Anterior cingulate cortex (tissue), 58 donors: Measurements from ENCODE around the gene MYOG.

Experiments used
- DNase-seq, 58 donors: peaks; one replicate each; lab custom pipeline; 2025; lab: John Stamatoyannopoulos, UW

The MYOG gene

DNA sequence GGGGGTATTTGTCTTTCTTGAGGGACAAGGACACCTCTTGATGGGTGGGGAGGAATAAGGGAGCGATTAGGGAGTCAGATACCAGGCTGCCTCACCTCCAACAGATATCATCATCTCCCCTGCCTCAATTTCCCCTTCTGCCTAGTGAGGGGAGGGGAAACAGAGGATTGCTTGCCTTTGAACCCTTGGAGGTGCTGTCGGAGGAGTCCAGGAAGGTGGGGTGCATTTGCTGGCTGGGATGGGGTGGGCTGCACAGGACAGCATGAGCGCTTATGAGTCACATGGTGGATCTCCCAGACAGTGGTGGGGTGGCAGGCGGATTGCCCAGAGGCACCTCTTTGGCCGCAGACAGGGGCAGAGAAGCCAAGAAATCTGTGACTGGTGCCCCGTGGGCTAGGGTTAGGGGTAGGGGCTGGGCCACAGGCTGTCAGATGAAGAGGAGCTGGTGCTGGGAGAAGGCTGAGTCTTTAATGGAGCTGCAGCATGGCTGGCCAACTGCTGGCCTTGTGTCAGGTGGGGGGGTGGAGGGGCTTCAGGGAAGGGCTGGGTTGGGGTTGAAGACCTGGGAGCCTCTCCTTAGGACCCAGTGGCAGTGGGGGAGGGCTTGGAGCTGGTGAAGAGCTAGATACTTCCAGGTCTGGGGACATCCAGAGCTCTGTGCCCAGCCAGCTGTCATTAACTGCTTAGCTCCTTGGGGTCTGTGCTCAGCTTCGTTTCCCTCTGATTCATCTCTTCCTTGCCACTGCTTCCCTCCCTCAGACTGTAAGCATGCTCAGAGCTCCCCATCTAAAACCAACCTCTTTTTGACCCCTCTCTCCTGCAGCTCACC is 34.7 kb upstream of the MYOG start:
- no peak for DNase-seq

DNA sequence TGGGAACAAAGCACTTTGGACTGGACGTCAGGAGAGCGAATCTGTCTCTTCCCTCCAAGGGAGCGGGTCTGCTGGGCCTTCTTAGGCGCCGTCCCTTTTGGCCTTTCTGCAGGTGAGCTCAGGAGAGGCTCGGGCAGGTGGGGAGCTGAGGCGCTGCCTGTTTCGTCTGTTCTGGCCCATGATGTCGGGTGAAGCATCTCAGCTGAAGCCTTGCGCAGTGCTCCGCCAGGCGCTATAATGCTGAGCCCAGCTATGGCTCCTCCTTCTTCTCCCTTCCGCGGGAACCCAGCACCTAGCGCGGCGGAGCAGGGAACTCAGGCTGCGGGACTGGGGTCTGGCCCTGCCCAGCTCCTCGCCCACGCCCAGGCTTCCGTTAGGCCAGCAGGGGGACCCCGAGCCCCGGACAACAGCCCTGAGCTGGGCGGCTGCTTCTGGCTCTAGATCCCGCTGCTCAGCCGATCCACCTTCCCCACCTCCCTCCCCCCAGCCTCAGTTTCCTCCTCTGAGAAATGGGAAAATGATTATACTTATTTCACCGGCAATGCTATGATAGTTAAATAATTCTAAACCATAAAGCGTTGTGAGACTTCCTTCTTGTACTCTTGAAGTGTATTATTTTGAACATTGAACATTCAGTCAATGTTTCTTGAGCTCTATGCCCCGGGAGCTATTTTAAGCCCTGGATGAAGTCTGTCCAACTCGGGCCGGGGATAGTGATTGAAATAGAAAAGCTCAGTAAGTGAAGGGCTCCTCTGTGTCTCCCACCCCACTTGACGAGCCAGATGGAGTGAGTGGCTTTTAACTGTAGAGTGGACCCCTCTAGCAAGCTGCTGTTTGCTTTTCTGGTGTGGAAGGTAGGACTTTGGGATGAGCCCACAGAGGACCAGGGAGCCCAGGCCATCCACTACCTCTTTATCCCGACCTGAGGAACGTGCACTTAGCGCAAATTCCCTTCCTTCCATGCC is 32.1 kb upstream of the MYOG start:
- peak in 47 of 58 donors; percentile 14 to 80 (median 57) for DNase-seq

DNA sequence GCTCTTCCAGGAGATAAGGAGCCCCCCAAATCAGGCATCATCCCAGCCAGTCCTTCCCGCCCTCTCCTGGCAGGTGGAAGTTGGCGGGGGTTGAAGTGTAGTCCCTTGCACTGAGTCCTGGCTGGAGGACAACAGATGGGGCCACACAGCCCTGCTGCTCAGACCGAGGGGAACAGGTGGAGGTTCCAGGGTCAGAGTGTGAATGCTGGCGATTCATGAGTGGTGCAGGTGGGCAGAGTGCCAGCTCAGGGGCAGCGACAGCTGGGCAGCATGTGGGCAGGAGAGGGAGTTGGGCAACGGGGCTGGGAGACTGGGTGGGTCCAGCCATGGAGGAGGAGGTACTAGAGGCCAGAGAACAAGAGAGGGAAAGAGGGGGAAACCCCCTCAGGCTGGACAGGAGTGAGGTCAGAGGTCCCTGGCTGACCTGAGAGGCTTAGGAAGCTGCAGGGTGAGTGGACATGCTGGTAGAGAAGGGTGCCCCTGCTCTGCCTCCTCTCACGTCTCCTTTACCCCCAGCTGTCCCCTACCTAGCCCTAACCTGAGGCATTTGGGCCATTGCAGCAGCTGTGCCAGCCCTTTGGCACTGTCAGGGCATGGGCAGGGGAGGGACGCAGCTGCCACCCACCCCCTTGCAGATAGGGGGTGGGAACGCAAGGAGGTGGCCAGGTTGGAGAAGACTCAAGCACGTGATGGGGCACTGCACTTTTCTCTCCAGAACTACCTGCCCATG is 30.4 kb upstream of the MYOG start:
- DNase-seq, result no peak

DNA sequence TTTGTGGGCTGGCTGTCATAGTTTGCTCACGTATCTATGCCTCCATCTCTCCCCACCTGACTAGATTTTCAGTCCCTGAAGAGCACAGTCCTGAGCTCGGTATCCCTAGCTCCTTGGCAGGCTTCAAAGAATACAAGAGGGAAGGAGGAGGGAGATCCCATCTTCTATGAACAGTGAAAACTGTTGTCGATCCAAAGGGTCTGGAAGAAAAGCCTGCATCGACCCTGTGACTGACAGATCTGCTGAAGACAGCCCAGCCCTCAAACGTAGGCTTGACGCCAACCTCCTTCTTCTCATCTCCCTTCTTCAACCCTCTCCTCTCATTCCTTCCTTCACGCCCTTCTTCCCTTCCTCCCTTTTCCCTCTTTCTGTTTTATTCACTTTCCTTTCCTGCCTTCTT is 28.4 kb upstream of the MYOG start:
- no peak for DNase-seq

DNA sequence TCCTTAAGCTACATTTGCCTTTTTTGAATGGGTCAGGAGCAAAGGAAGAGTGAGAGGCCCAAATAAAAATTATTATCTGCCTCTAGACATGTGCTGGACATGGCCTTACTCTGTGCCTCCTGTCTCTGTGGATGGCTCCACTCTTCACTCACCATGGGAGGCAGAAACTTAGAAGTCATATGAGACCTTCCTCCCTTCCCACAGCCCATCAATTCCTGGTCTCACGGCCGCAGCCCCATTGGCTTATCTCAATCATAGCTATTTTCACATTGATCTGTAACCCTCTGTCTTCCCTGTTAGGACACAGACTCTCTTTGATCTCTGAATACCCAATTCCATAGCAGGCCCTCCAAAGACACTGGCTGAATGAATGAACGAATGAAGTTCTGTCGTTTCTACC is 27.5 kb upstream of the MYOG start:
- no peak for DNase-seq

DNA sequence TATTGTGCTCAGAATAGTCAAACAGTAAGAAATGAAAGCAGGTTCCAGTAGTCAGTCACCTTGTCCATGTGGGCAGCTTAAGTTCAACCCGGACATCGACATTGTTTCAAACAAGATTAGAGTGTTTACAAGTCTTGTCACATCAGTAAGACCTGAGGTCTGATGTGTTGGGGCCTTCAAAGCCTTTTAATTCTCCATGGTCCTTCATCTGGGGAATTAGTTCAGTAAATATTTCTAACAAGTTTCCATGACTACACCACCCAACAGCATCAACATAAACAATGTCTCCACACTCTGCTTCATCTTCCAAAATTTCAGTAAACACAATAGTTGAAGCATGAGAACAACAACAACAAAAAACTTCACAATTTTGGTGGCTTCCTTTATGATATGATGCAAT is 26.7 kb upstream of the MYOG start:
- DNase-seq, result no peak

DNA sequence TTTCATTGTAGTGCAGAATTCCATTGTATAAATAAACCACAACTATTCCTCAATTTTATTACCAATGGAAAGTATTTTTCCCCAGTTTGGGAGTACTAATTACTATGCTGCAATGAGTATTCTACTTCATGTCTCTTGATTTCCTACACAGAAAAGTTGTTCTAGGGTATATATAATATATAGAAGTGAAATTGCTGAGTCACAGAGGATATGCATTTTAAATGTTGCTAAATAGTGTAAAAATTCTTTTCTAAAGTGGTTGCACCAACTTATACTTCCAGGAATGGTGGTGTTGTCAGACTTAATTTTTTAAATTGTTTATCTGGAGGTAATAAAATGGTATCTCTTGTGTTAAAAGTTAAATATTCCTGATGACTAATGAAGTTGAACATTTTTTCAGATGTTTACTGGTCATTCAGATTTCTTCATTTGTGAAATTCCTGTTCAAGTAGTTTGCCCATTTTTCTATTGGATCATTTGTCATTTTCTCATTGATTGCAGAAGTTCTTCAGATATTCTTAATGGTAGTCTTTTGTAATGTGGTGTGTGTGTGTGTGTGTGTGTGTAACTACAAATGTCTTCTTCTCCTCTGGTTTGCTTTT is 19.1 kb upstream of the MYOG start:
- DNase-seq, result no peak

DNA sequence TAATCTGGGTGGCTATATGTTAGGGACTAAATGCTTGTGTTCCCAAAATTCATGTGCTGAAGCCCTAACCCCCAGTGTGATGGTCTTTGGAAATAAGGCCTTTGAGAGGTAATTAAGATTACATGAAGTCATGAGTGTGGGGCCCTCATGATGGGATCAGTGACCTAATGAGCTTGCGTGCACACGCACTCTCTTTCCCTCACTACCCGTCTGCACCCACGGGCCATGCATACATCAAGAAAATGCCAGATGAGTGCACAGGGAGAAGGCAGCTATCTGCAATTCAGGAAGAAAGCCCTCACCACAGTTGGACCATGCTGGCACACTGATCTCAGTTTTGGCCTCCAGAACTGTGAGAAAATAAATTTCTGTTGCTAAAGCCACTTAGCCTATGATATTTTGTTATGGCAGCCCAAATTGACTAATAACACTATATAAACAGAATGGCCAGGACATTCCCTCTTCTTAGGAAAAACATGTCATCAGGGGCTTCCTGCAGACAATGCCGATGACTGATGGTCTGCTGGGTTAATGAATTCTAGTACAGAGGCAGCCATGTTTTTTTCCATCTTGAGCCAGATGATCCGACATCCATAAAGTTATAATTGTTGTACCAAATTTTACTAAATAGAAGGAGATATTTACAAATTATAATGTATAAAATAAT is 18.1 kb upstream of the MYOG start:
- DNase-seq, result no peak

DNA sequence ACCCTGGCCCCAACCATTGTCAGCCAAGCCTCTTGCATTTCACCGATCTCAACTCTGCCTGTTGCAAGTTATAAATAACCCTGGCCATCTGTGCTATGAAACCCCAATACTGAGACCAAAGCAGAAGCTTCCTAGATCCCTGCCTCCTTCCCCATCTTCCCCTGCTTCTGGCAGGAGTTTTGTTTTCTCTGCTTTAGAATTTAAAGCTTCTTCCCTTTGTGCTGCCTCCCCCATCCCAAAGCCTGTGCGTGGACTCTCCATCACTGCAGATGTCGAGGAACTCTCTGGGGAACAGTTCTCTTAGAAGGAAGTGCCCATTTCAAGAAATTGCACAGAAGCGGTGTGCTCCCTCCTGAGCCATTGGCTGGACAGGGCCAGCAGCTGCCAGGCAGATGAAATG is 17.4 kb upstream of the MYOG start:
- peak in 11 of 58 donors; percentile 13 to 67 (median 31) for DNase-seq

DNA sequence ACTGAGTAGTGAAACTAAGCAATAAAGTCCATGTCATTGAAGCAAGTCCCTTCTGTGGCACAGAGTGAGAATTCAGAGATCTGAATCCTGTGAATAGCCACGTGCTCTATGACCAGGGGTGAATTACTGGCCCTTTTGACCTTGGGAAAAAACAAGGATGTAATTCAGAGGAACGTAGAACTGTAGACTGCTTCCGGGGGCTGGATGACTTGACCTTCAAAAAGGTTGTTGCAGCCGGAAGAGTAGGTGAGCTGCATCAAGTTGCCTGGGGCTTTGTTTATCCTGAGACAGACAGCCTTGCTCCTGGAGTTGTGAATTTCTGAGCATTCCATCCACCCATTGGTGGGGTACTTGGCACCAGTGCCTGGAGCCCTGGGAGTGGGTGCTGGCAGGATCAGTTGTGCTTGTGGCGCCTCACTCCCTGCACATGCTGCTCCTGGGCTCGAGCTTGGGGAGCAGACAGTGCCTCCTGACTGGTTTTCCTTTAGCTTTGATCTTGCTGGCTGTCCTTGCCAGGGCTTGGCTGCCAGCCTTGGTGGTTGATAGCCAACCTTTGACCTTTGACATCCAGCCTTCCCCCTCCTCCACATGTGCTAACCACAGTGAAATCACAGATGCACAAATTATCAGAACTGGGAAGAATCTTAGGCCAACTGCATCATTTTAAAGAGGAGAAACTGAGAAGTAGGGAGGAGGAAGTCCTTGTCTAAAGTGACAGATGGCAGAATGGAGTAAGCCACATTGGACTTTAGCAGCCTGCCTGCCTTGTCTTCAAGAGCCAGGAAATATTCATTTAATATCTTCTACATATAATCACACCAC is 16.2 kb upstream of the MYOG start:
- DNase-seq, result peak in 8 of 58 donors; percentile 13 to 42 (median 22)

DNA sequence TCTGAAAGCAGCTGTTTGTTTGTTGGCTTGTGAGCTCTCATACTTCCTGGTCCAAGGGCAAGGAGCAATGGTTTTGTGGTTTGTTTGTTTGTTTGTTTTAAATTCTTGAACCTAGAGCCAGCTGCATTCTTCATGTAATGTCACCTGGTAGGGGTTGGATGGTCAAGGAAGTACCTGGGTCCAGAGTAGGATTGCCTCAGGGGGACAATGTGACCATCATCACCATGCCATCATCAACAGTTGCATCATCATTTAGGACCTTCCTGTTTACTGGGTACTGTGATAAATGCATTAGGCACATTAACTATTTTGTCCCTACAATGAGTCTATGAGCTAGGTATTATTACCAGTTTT is 14.7 kb upstream of the MYOG start:
- DNase-seq, result no peak

DNA sequence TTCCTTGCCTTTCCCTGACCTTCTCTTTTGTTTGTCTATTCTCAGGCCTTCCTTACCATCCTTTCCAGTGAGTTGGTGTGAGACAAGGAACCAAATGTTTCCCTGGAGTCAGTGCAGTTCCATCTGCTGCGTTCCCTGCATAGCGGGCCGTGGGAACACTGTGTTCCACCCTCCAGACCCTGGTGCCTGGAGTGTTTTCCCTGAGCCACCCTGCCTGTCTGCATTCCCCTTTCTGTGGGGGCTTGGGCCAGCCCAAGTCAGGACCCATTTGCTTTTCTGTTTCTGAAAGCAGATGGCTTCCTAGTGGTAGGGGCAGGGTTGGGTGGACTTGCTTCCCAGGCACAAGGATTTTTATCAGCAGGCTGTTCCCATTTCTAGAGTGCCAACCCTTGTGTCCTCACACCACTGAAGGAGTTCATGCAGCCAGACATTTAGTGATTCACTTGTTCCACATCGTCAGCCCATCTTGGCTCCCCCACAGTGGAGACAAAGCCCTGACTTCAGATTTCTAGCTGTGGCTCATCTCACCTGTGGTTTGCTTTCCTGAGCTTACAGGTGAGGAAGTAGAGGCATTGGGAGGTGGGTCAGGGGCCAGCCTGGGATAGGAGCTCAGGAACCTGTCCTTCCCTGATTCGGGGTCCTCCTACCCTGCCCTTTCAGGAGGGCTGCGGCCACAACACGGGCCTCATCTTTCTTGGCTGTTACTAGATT is 14.1 kb upstream of the MYOG start:
- no peak for DNase-seq

DNA sequence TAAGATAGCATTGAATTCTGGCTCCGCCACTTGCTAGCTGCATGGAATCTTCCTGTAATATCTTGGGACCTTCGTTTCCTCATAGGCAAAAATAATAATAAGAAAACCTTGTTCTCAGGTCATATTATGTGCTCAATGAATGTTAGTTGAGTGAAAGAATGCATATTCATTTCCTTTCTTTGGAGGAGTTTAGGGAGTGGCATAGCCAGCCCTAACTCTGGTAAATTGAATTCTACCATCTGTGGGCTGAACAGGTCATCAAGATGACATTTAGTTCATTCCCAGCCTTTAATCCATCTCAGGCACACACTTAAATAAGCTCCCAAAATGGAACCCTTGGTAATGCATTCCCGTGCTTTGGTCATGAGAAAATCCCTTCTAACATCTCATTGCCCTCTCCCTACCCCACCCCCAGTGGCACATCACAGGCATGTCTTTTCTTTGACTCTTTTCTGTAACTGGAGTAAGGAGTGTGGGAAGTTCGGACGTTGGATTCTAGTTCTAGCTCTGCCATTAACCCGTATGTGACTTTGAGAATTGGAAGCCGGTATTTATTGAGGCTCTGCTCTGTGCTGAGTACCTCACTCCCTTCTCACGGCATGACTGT is 13.2 kb upstream of the MYOG start:
- no peak for DNase-seq

DNA sequence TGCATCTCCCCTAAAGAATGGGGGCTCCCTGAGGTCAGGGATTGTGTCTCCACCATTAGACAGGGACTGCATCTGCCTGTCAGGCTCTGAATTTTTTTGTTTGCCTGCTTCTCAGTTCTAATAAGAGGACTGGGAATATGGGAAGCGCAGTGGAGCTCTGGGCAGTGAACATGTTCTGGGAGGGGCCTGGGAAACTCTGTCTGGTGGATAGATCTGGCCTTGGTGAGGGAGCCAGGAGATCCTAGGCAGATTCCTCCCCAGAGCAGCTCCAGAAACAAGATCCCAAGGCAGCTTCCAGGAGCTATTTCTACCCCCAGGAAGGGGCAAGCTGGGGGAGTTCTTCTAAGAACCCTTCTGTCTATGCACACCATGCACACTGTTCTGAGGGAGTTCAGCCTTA is 12.6 kb upstream of the MYOG start:
- DNase-seq, result no peak

DNA sequence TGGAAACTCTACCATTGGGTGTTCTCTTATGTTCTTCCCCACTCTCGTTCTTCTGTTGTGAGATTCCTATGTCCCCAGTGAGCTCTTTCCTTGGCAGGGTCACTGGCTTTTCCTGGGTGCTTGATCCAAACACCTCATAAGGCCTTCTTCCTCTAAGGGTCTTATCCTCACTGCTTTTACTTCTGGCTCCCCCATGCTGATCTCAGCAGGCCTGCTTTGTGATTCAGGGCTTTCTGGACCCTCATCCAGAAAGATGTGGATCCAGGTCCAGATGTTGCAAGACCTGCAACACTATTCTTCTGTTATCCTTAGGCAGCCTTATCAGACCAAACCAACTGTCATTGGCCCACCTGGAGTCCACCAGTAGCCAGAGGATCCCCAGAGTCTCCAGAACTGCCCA is 11.2 kb upstream of the MYOG start:
- DNase-seq, result no peak

DNA sequence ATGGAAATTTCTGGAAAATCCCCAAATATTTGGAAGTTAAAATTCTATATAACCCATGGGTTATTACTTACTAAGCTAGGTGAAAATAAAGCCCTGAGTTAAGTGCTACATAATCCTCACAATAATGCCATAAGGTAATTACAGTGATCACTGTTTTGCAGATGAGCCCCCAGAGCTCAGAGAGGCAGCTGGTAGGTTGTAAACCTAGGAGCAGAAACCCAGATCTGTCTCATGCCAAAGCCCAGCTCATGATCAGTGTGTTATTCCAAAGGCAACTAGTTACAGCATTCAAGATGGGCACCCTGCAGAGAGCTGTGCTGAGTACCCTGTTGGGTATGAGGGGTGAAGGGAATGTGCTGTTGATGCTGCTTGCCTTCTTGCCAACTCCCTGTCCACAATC is 10.8 kb upstream of the MYOG start:
- no peak for DNase-seq

DNA sequence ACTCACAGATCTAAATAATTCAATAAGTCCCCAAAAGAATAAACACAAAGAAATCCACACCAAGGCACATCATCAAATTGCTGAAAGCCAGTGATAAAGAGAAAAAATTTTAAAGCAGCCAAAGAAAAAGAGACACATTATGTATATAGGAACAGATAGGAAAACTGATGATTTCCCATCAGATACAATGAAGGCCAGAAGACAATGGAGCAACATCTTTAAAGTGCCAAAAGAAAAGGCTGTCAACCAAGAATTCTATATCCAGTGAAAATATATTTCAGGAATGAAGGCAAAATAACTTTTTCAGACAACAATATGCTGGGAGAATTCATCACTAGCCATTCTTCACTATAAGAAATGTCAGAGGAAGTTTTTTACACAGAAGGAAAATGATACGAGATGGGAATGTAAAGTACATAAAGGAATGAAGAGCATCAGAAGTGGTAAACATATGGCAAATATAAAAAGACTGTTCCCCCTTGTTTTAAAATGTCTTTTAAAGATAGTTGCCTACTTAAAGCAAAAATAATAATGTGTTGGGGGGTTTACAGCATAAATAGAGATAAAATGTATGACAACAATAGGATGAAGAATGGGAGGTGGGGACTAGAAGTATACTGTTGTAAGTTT is 9.4 kb upstream of the MYOG start:
- no peak for DNase-seq
